Stimulated activated naive CD4-positive, alpha-beta T cell treated with Interleukin-2 at 50 U/mL for 16 hours (primary cell): ENCODE data around the gene NFATC1.
A peak's percentile ranks its signal among the peaks of the same experiment; 100 is the strongest.
"Not testable (repeated sequence)": the region's sequence is repeated elsewhere in the genome, so short reads cannot be mapped to it uniquely, and the experiment has no call there.

Experiments used
- DNase-seq: peaks from one replicate; lab custom pipeline; 2025; lab: John Stamatoyannopoulos, UW

NFATC1 gene

DNA sequence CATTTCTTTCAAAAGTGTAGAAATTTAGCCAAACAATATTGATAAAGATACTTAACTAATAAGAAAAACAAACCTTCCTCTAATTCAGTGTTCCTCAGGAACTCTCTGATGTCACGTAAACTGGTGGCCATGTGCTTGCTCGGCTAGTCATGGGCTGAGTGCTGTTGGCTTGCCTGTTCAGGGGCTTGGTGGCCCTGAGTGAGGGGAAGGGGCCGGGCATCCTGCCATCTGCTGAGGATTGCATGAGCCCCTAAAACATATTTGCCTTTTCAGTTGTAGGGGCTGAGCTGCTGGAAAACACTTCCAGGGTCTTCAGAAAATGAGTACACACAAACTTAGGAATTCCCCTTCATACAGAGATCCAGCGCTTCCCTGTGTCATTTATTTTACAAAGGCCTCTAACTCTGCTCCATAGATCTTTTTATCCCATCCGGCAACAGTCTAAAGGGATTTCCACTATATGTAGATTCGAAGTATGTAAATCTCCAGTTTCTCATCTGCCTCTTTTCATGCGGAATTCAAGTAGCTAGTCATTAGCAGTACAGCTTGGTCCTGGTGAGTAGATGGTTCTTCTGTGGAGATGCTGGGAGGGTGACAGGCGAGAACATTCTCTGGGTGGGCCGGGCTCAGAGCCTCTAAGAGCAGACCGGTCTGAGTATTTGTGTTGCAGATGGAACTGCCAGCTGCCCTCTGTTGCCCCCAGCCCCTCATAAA is 20.1 kb upstream of the NFATC1 start:
- no peak for DNase-seq

DNA sequence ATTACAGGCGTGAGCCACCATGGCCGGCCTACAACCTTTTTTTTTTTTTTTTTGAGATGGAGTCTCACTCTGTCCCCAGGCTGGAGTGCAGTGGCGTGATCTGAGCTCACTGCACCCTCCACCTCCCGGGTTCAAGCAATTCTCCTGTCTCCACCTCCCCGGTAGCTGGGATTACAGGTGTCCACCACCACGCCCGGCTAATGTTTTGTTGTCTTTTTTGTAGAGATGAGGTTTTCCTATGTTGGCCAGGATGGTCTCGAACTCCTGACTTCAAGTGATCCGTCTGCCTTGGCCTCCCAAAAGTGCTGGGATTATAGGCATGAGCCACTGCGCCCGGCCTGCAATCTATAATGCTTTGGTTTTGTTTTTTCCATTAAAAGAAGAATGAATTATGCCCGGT is 19.1 kb upstream of the NFATC1 start:
- not testable (repeated sequence) for DNase-seq

DNA sequence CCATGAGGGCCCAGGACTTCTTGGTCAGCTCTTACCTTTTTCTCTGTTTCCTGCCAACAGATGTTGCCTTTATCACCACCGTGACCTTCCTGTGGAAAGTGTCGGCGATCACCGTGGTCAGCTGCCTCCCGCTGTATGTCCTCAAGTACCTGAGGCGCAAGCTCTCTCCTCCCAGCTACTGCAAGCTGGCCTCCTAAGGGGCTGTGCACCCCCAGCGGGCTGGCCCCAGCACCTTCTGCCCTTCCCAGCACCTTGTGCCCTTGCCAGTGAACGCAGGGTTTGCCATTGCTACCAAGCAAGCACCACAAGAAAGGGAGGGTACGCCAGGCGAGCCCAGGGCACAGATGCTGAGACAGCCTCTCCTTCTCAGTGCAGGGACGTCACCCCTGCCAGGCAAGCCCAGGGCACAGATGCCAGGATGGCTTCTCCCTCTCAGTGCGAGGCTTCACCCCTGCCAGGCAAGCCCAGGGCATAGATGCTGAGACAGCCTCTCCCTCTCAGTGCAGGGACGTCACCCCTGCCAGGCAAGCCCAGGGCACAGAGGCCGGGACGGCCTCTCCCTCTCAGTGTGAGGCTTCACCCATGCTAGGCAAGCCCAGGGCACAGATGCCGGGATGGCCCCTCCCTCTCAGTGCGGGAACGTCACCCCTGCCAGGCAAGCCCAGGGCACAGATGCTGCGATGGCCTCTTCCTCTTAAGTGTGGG is 18.4 kb upstream of the NFATC1 start:
- DNase-seq, result no peak

DNA sequence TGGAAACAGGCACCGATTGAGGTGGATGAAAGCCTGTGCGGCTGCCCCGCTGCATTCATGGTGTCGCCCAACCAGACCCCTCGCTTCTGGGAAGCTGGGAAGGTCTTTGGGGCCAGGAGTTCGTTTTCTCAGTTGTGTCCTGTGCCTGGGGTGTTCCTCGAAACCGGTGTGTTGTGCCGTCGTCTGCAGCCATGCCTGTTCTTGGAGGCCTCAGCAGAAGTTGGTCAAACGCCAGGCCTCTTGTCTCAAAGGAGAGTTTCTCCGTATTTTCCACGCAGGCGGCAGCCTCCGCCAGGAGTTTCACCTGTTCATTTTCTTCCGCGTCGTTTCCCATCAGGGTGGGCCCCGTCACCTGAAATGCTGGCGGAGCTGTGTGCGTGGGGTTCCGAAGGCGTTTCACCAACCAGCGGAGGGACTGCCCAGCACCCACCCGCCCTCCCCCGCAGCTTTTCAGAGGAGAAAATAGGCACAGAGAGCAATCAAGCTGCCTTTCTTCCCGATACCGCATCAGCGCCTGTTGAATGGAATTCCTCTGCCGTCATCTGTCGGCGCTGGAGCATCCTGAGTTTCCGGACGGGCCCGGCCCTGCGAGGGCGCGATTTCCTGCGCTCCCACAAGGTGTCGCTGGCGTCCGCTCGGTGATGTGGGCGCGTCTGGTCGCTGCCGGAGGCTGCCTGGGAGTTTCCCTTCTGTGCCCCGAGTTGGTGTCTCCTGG is 17.0 kb upstream of the NFATC1 start:
- DNase-seq, result peak; percentile 77

DNA sequence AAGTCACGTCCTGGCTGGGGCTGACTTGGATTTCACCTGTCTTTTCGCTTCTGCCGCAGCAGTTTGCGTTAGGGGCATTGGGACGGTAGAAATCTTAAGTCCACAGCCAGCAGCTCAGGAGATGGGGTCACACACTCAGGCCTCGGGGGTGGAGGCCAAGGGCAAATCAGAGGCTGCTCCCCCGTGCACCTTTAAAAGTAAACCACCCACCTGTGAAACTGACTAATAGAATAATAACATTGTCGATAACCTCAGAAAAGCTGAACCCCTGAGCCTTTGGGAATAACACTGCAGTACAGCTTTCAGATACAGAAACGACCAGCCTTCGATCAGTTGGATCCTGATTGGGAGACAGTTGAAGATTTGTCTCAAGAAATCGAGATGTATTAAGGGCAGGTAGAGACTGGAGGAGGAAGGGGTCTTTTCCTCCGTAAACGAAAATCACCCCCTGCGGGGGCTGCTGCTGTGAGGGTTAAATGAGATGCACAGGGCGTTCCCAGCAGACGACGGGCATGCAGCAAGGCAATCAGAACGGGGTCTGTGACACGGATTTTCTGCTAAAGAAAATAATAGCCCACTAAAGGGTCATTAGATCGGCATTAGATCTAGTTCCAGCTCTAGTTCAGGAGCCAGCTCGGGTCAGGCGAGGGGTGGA is 16.4 kb upstream of the NFATC1 start:
- no peak for DNase-seq

DNA sequence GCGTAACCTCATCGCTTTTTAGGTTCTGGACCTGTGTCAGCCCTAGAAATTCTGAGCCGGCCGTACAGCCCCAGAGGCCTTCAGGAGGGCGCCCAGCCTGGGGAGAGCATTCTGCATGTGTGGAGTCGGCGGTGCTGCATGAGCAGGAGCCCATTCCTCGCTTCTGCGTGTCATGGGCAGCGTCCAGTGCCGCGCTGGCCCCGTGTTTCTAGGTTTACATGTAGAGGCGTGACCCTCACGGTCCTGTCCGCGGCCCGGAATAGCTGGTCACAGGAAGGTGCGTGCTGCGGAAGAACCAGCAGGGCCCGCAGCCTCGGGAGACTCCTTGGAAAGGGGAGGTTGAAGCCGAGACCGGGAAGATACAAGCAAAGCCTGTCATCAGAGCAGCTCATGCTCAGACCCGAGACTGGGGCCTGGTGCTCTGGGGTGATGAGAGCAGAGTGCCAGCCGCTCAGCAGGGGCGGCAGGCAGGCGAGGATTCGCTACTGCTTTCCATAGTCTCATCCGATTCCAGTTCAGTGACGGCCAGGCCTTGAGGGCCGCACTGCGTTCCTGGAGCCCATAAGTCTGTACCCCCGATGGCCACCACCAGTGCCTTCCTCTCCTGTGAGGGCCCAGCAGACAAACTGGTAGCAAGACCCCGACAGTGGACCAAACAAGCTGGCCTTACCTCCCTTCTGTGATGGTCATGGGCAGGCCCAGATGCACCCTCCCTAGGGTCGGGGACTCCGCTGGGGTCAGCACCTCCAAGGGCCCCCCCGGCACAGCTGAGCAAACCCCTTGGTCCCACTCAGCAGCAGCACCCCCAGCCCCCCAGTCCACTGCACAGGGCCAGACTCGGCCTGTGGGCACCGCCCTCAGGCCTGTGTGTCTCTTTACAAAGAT is 15.6 kb upstream of the NFATC1 start:
- DNase-seq, result no peak

DNA sequence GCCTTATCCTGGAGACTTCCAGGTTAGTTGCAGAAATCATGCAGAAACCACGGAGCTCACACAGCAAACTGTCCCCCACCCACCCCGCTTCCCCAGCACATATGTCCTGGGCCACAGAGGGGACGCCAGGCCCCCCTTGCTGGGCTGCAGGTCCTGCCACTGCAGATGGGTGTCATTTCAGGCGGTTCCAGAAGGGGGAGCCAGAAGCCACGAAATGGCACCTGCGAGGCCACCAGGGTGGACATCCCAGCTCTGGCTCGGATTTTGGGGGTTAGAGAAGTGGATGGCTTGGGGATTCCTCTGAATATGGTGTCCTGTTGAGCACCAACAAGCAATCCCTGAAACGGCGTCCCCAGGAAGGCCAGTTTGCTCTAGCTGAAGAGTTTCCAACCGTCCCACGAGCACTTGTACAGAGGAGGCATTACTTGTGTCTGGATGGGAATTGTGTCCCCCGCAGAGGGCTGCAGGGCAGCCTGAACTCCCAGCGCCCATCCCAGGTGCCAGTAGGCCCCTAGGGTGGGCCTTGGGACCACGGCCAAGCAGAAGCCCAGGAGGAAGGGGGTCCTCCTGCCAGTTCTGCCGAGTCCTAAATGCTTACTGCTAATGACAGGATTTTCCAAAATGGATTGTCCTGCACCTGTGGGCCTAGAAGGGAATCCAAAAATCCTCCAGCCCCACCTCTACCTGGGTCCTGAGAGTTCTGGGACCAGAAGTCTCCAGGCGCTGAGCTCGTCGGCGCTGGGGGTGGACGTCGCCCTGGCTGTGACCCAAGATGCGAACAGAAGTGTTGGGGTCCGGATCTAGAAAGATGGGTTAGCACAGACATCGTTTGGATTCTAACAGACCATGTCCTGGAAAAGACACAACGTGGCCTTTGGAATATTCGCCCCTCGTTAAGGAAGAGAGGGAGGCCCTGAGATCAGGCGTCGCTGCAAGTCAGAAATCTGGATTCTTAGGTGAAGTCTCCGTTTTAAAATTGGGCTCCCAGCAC is 14.6 kb upstream of the NFATC1 start:
- peak; percentile 55 for DNase-seq

DNA sequence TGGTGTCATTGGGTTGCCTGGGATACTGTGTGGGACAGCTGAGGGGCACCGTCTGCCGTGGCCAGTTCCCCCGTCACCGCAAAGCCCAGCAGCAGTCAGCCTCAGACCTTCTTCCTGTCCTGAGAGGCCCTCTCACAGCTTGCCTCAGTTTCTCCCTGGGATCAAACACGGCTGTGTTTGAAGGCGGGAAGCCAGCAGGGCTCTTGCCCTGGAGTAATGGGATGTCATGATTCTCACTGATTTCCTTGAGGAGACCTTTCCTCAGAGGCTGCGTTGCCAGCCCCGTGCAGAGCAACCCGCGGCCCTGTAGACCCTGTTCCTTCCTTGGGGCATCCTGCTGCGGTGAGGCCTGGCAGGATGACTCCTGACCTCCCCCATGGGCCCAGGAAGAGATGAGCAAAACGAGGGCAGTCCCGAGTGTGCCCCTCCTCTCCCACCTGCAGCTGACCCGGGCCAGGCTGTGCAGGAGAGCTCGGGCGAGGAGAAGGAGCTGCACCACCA is 13.9 kb upstream of the NFATC1 start:
- DNase-seq, result no peak

DNA sequence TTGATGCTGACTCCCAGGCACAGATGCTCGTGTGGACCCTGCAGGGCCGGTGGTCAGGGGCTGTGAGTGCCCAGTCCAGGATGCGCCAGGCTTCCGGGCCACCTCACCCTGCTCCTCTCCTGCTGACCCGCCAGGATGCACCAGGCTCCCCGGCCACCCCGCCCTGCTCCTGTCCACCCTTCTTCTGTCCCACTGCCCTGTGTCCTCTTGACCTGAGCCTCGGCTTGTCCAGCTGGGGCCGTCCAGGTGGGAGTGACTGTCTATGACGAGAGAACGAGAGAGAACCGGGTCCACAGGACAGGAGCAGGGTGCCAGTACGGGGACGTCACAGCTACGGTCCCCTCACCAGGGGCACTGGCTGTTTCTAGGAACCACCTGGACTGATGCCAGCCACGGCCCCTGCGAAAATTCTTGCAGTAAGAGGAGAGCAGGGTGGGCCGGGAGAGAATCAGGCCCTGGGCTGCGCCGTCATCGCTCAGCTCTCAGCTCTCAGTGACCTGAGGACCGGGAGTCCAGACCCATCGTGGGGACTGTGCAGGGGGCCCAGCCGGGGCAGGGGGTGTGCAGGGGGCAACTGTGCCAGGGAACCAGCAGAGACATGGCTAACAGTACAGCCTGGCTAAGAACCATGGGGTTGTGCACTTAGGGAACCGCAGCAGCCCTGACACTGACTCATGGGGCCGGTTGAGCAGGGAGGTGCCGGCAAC is 12.9 kb upstream of the NFATC1 start:
- DNase-seq, result no peak

DNA sequence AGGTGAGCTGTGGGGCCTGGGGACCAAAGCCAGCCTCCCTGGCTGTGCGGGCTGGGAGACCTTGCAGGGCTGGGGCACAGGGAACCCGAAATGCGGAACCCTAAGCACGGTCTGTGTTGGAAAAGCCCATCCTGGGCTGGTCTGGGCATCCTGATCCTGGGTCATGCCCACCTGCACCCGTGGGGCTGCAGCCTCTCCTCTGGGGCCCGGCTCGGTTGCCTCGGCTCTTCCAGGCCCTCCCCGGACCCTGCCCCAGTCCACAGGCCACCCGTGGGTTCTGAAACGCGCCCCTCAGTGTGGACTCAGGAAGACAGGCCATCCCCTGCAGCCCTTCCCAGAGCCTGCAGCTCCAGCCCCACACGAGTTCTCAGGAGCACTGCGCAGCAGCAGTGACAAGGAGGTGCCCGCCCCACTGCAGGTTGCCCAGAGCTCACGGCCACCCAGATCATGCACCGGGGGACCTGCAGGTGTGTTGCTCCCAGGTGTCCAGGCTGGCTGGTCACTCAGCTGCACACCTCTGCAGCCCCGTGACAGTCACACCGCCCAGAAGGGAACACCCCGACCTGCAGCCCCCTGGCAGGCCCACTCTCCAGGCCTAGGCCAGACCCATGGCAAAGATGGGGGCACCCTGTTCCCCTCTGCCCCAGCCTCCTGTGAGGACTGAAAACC is 12.2 kb upstream of the NFATC1 start:
- no peak for DNase-seq

DNA sequence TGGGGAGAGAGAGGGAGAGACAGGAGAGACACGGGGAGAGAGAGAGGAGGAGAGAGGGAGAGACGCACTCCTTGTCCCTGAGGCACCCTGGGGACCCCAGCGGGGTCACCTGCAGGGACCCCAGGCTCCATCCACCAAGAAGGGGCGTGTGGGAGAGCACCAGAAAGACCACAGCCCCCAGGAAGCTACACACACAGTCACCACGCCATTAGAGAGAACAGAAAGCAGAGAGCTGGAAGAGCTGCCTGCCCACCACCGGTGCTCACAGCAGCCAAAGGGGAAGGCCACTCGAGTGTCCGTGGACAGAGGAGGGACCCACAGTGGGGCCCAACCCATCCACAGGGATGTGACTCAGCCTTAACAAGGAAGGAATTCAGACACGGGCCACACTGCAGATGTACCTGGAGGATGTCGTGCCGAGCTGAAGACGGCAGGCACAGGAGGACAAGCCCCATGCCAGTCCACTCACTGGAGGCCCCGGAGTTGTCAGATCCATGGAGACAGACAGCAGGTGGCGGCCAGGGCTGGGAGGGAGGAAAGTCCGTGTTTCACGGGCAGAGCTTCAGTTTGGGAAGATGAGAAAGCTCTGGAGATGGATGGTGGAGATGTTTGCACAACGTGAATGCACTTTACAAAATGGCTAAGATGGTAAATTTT is 11.5 kb upstream of the NFATC1 start:
- DNase-seq, result no peak

DNA sequence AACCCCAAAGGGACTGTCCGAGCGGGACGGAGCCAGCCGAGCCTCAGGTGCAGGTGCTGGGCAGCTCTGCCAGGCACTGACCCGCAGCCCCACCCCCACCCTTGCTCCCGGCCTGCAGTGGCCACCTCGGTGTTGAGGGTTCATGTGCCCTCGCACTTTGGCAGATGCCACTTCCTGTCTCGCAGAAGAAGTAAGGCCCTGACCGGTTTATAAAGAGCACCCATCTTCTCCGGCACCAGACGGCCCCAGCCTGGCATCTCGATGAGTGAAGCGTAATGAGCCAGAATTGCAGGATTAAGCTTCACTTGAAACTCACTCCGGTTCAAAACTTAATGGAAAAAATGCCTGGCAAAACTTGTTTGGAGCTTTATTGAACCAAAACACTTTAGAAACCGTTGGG is 10.9 kb upstream of the NFATC1 start:
- DNase-seq, result no peak

DNA sequence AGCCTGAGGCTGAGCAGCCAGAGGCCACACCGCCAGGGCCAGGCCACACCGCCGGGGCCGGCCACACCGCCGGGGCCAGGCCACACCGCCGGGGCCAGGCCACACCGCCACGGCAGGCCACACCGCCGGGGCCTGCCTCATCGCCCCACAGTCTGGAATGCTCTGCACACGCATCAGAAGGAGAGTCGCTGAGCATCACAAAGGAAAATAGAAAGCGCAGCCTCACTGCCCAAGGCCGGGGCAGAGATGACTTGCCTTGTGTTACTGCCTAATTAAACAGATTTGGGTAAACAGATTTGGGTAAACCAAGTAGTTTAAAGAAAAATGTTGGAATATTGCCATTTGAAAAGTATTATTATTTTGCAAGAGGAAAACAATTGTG is 10.4 kb upstream of the NFATC1 start:
- no peak for DNase-seq

DNA sequence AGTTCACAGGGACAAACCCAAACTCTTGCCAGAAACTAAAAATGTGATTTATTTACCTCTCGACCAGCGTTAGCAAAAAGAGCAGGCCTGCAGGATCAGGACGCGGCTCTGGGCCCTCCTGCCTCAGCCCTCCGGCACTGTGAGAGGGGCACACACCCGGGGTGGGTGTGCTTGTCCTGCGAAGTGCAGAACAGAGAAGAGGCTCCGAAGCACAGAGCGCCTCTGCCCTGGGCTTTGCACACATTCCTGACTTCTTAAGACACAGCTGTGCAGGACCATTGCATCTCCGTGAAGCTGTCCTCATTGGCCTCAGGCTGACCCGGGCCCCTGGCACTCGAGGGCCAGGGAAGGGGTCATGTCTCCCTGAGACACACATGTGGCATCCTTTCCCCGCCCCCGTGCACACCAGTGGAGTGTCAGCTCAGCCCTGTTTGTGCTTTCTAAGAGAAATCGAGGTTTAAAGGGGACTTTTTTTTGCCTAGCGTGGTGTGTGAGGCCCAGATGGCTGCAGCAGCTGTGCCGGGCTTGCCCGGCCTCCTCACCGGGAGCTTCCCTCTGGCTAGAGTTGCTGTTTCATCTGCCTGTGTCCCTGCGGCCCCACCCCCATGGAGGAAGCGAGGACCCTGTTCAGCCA is 9.9 kb upstream of the NFATC1 start:
- no peak for DNase-seq

DNA sequence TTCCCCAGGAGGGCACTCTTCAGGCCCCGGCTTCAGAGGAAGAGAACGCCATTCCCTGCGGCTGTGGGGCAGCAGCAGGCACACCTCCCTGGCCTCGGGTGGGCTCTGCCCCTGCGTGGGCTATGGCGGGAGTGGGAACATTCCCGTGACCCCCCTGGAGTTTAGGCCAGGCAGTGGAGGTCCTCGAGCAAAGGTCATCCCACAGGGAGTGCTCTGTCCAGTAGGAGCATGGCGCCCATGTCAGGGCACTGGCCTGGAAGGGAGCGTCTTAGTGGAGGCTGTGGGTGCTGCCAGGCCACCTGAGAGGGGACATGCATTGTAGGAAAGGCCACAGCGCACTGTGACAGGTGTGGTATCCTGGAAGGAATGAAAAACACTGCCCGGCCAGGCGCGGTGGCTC is 9.2 kb upstream of the NFATC1 start:
- DNase-seq, result no peak

DNA sequence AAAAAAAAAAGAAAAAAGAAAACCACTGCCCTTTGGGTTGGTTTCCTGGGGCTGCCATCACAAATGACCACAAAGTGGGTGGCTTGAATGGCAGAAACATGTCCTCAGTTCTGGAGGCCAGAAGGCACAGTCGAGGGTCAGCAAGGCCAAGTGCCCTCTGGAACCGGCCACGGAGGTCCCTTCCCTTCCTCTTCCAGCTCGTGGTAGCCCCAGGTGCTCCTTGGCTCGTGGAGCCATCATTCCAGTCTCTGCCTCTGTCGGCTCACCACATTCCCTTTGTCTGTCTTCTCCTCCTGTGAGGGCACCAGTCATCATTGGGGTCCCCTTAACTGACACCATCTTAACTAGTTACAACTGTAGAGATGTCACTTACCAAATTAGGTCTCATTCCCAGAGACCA is 8.5 kb upstream of the NFATC1 start:
- DNase-seq, result no peak

DNA sequence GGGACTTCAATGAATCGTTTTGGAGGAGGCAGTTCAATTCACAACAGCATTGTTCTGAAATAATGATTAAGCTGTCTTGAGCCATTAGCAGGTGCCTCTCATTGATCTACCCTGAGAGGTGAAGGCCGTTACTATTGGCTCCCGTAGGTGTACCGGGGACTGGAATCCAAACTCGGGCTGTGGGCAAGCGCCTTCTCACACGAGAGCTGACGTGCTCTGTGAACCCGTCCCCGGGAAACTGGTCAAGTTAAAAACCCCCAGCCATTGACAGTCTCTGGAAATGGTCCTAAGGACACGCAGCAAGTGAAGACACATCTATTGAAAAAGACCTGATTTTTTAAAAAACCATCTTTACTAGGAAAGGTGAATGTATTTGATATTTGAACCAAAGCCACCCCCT is 8.1 kb upstream of the NFATC1 start:
- no peak for DNase-seq

DNA sequence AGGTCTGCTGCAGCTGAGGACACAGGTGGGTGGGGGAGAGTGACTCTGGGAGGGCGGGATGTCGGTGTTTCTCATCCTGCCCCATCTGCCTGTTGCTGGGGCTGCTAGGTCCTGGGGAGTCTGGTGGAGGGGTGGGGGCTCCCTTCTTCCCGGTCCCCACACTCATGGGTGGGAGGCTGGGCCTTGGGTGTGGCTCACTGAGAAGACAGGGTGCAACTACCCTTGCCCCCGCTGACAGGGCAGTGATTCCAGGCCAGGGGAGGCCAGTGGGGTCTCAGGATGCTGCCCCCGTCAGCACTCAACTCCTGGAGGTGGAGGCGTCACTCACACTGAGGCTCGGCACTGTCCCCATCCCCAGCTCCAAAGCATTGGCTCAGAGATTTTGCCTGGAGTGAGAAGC is 7.7 kb upstream of the NFATC1 start:
- no peak for DNase-seq
